H9 (cell line): ENCODE results near the gene ZNF708. TPM values are rescaled to one million over a fixed set of nuclear protein-coding genes. Genes with fewer than 3 reads are reported as not detected.

ENCODE experiments used
- DNase-seq: peaks from one replicate; pipeline ENCODE4 v3.0.0-alpha.2; 2017
- H2AFZ ChIP-seq: one replicate; pipeline ENCODE4 v1.6.1; 2013; ENCODE audit warnings: mild to moderate bottlenecking, low read length, control low read depth, moderate library complexity
- H2AK5ac ChIP-seq: 2 replicates; pipeline ENCODE4 v1.6.1; 2013; ENCODE audit warnings: low read length, control low read depth, mixed read lengths; ENCODE audit not compliant: insufficient read length
- H2BK120ac ChIP-seq: one replicate; pipeline ENCODE4 v1.6.1; 2013; ENCODE audit warnings: low read depth, mild to moderate bottlenecking, low read length, control low read depth, inconsistent platforms; ENCODE audit not compliant: poor library complexity, severe bottlenecking
- H2BK12ac ChIP-seq: 2 replicates; pipeline ENCODE4 v1.6.1; 2013; ENCODE audit warnings: low read length, control low read depth, mixed read lengths, low read depth; ENCODE audit not compliant: insufficient read length
- H2BK15ac ChIP-seq: 2 replicates; pipeline ENCODE4 v1.6.1; 2013; ENCODE audit warnings: low read depth, low read length, control low read depth
- H2BK20ac ChIP-seq: one replicate; pipeline ENCODE4 v1.6.1; 2013; ENCODE audit warnings: low read depth, mild to moderate bottlenecking, low read length, control low read depth, inconsistent platforms; ENCODE audit not compliant: poor library complexity, severe bottlenecking
- H2BK5ac ChIP-seq: 2 replicates; pipeline ENCODE4 v1.6.1; 2013; ENCODE audit warnings: low read length, control low read depth, mixed read lengths; ENCODE audit not compliant: insufficient read length
- H3K14ac ChIP-seq: 2 replicates; pipeline ENCODE4 v1.6.1; 2013; ENCODE audit warnings: low read length, control low read depth; ENCODE audit not compliant: insufficient read depth
- H3K18ac ChIP-seq: 2 replicates; pipeline ENCODE4 v1.6.1; 2013; ENCODE audit warnings: low read depth, mild to moderate bottlenecking, mixed read lengths, low read length, control low read depth; ENCODE audit not compliant: insufficient read length
- H3K23ac ChIP-seq: 2 replicates; pipeline ENCODE4 v1.6.1; 2013; ENCODE audit warnings: low read length, control low read depth, mixed read lengths, low read depth; ENCODE audit not compliant: insufficient read length
- H3K23me2 ChIP-seq: 2 replicates; pipeline ENCODE4 v1.6.1; 2013; ENCODE audit warnings: low read depth, mild to moderate bottlenecking, mixed read lengths, low read length, control low read depth; ENCODE audit not compliant: insufficient read length, poor library complexity, severe bottlenecking
- H3K27ac ChIP-seq: 2 replicates; pipeline ENCODE4 v1.5.1; 2013; ENCODE audit warnings: low read length, control low read depth, mixed read lengths, low read depth; ENCODE audit not compliant: insufficient read length
- H3K27me3 ChIP-seq: 2 replicates; pipeline ENCODE4 v1.6.1; 2013; ENCODE audit warnings: low read length, control low read depth, inconsistent platforms; ENCODE audit not compliant: insufficient read depth
- H3K4ac ChIP-seq: 2 replicates; pipeline ENCODE4 v1.6.1; 2013; ENCODE audit warnings: low read depth, mild to moderate bottlenecking, control low read depth, inconsistent platforms, low read length, moderate library complexity
- H3K4me1 ChIP-seq: 2 replicates; pipeline ENCODE4 v1.6.1; 2013; ENCODE audit warnings: low read length, control low read depth, inconsistent platforms; ENCODE audit not compliant: insufficient read depth
- H3K4me2 ChIP-seq: 2 replicates; pipeline ENCODE4 v1.6.1; 2013; ENCODE audit warnings: low read length, control low read depth, mixed read lengths; ENCODE audit not compliant: insufficient read length, insufficient read depth
- H3K56ac ChIP-seq: 2 replicates; pipeline ENCODE4 v1.6.1; 2013; ENCODE audit warnings: low read depth, mild to moderate bottlenecking, mixed read lengths, low read length, control low read depth; ENCODE audit not compliant: insufficient read length
- H3K79me1 ChIP-seq: 2 replicates; pipeline ENCODE4 v1.6.1; 2013; ENCODE audit warnings: low read depth, mild to moderate bottlenecking, moderate library complexity, low read length, control low read depth, inconsistent platforms; ENCODE audit not compliant: insufficient read depth, poor library complexity, severe bottlenecking
- H3K79me2 ChIP-seq: 2 replicates; pipeline ENCODE4 v1.6.1; 2013; ENCODE audit warnings: low read length, control low read depth, inconsistent platforms; ENCODE audit not compliant: insufficient read depth
- H3K9ac ChIP-seq: 2 replicates; pipeline ENCODE4 v1.6.1; 2013; ENCODE audit warnings: low read length, control low read depth, mixed read lengths; ENCODE audit not compliant: insufficient read length; ENCODE audit errors: extremely low read depth
- H3K9me3 ChIP-seq: one replicate; pipeline ENCODE4 v1.6.1; 2013; ENCODE audit warnings: low read depth, low read length, inconsistent platforms; ENCODE audit not compliant: control insufficient read depth
- H3T11ph ChIP-seq: one replicate; pipeline ENCODE4 v1.6.1; 2013; ENCODE audit warnings: mild to moderate bottlenecking, low read length, control low read depth, inconsistent platforms
- H4K20me1 ChIP-seq: one replicate; pipeline ENCODE4 v1.6.1; 2013; ENCODE audit not compliant: control insufficient read depth, insufficient read length, insufficient read depth
- H4K5ac ChIP-seq: 2 replicates; pipeline ENCODE4 v1.6.1; 2013; ENCODE audit warnings: low read depth, mild to moderate bottlenecking, mixed read lengths, low read length, control low read depth; ENCODE audit not compliant: insufficient read length
- H4K8ac ChIP-seq: replicated peaks from 2 replicates; pipeline ENCODE4 v1.6.1; 2013; ENCODE audit warnings: low read length, control low read depth, mixed read lengths, low read depth; ENCODE audit not compliant: insufficient read length
- H4K91ac ChIP-seq: 2 replicates; pipeline ENCODE4 v1.6.1; 2013; ENCODE audit warnings: low read depth, mild to moderate bottlenecking, moderate library complexity, mixed read lengths, low read length, control low read depth; ENCODE audit not compliant: insufficient read length
- H3K27ac Mint-ChIP-seq, 3 experiments: 2 replicates in 2 of 3; 3 replicates in 1 of 3; pipeline ENCODE4 v1.8.0; 2020 to 2021; ENCODE audit warnings: mixed read lengths in 3 of 3, mild to moderate bottlenecking in 1 of 3, moderate library complexity in 1 of 3
- H3K27me3 Mint-ChIP-seq: 2 replicates; pipeline ENCODE4 v1.8.0; 2021; ENCODE audit warnings: low read depth, mild to moderate bottlenecking, moderate library complexity, mixed read lengths
- H3K36me3 Mint-ChIP-seq, 3 experiments: 2 replicates in 2 of 3; 3 replicates in 1 of 3; pipeline ENCODE4 v1.8.0; 2020 to 2021; ENCODE audit warnings: low read depth in 3 of 3, mixed read lengths in 3 of 3; ENCODE audit not compliant: insufficient read depth in 1 of 3
- H3K4me1 Mint-ChIP-seq, 2 experiments: 2 replicates each; pipeline ENCODE4 v1.8.0; 2020; ENCODE audit warnings: mixed read lengths in 2 of 2
- H3K4me3 Mint-ChIP-seq, 2 experiments: 2 replicates in 1 of 2; 3 replicates in 1 of 2; pipeline ENCODE4 v1.8.0; 2020 to 2021; ENCODE audit warnings: mild to moderate bottlenecking in 2 of 2, mixed read lengths in 2 of 2, moderate library complexity in 1 of 2
- H3K9me3 Mint-ChIP-seq, 2 experiments: 2 replicates in 1 of 2; 3 replicates in 1 of 2; pipeline ENCODE4 v1.8.0; 2020; ENCODE audit warnings: mild to moderate bottlenecking in 2 of 2, mixed read lengths in 2 of 2, moderate library complexity in 1 of 2
- WGBS: extraction: QIAGEN DNeasy Blood & Tissue Kit; methylation state at CpG from one replicate; pipeline ENCODE4 v1.1.7; 2013; ENCODE audit warnings: missing lambda C conversion rate, low lambda C conversion rate, mixed read lengths; ENCODE audit not compliant: insufficient read length; ENCODE audit errors: extremely low coverage; 5-methylcytosine and 5-hydroxymethylcytosine counted together
- total RNA-seq: library from RNA; stranded (reverse); gene quantifications from 2 replicates; pipeline ENCODE4 v1.2.1, GENCODE V29; 2021
- TF ChIP-seq, protein P1 (sequence below): fragments of 200-600 bp; sonication (generic); conservative IDR thresholded peaks from 3 replicates; pipeline ENCODE4 v1.8.0; 2021; ENCODE audit warnings: antibody characterized with exemption, mild to moderate bottlenecking

Gene ZNF708
- total RNA-seq, 1 experiment from 2014 or later = 34.4 TPM

DNA sequence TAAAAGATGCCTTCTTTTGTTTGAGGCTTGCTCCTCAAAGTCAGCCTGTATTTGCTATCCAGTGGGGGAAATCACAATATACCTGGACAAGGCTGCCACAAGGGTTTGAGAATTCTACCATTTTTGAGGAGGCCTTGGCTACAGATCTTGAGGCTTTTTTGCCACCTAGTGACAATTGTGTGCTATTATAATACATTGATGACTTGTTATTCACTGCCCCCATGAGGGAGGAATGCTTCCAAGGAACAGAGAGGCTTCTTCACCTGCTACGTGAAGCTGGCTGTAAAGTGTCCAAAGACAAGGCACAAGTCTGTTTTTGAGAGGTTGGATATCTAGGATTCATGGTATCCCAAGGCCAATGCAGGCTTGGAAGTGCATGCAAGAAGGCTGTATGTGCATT lies 72.5 kb downstream of the ZNF708 start:
- Mint-ChIP-seq H3K36me3 (peaks cover 15 to 38% (median 30%) of the 10 kb centered on the region in 3 experiments), H3K27me3 (peaks cover 2% of the 10 kb centered on the region; the same call in 1 of the 2 replicates), H3K4me3 (no peak overlapping the region), H3K9me3 (peaks cover 61 to 78% of the 10 kb centered on the region in 2 experiments), H3K27ac (no peak overlapping the region), H3K4me1 (peaks cover 0 to 3% of the 10 kb centered on the region in 2 experiments; a peak in 2 of 4 replicates)
- no CpG with 5 or more reads among the region's 1 CpG for WGBS
- no peak overlapping the region for H2BK20ac ChIP-seq
- H4K8ac ChIP-seq = no peak overlapping the region
- no peak overlapping the region for H3K4me2 ChIP-seq
- DNase-seq = no peak
- H2BK15ac ChIP-seq = 0 out of 2 replicates have a peak overlapping the region, but pooled peaks have one; percentile 55
- no peak overlapping the region for H2AFZ ChIP-seq
- no peaks in the 10 kb centered on the region for H3K23me2 ChIP-seq
- no peaks in the 10 kb centered on the region for H3K27me3 ChIP-seq
- peaks cover 19% of the 10 kb centered on the region for H3K9me3 ChIP-seq
- TF ChIP-seq, protein P1, sequence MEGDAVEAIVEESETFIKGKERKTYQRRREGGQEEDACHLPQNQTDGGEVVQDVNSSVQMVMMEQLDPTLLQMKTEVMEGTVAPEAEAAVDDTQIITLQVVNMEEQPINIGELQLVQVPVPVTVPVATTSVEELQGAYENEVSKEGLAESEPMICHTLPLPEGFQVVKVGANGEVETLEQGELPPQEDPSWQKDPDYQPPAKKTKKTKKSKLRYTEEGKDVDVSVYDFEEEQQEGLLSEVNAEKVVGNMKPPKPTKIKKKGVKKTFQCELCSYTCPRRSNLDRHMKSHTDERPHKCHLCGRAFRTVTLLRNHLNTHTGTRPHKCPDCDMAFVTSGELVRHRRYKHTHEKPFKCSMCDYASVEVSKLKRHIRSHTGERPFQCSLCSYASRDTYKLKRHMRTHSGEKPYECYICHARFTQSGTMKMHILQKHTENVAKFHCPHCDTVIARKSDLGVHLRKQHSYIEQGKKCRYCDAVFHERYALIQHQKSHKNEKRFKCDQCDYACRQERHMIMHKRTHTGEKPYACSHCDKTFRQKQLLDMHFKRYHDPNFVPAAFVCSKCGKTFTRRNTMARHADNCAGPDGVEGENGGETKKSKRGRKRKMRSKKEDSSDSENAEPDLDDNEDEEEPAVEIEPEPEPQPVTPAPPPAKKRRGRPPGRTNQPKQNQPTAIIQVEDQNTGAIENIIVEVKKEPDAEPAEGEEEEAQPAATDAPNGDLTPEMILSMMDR = peak; percentile 66
- H3K18ac ChIP-seq = no peak overlapping the region
- H2BK120ac ChIP-seq = no peak overlapping the region
- no peak overlapping the region for H2BK5ac ChIP-seq
- H3K79me2 ChIP-seq = no peaks in the 10 kb centered on the region
- no peaks in the 10 kb centered on the region for H4K20me1 ChIP-seq
- H3K9ac ChIP-seq = no peak overlapping the region
- H3K79me1 ChIP-seq = no peaks in the 10 kb centered on the region
- no peak overlapping the region for H3K23ac ChIP-seq
- no peak overlapping the region for H3K56ac ChIP-seq
- no peak overlapping the region for H3K4ac ChIP-seq
- no peak overlapping the region for H2BK12ac ChIP-seq
- H4K91ac ChIP-seq = no peak overlapping the region
- H3K14ac ChIP-seq = no peak overlapping the region
- H3T11ph ChIP-seq = no peak overlapping the region
- no peak overlapping the region for H3K27ac ChIP-seq
- no peak overlapping the region for H2AK5ac ChIP-seq
- H4K5ac ChIP-seq = no peak overlapping the region
- H3K4me1 ChIP-seq = no peaks in the 10 kb centered on the region

Other genes starting within 250 kb of the ZNF708 start
- gene ZNF714, start 247.2 kb downstream of the ZNF708 start, total RNA-seq = 53.9 and 54.2 TPM in 2 replicates
- gene ZNF431, start 187.4 kb downstream of the ZNF708 start, total RNA-seq = 47.4 and 47.8 TPM in 2 replicates
- gene ZNF738, start 29.6 kb upstream of the ZNF708 start, total RNA-seq = 63.2 and 63.3 TPM in 2 replicates
- 23.4 and 26.4 TPM in 2 replicates for gene ZNF493, start 67.7 kb upstream of the ZNF708 start, total RNA-seq
- gene ZNF429, start 176.2 kb upstream of the ZNF708 start, total RNA-seq = 11.2 and 12.1 TPM in 2 replicates